Effector memory CD4-positive, alpha-beta T cell (primary cell): ENCODE measurements around the gene UHMK1.

Experiments used
- DNase-seq, 3 donors: peaks; one replicate each; pipeline ENCODE4 v3.0.0-alpha.2; 2020
- H3K27ac ChIP-seq: 2 replicates; pipeline ENCODE4 v1.7.0; 2013; ENCODE audit warnings: mild to moderate bottlenecking, low read length, moderate library complexity; ENCODE audit not compliant: insufficient read depth, poor library complexity, severe bottlenecking
- H3K27me3 ChIP-seq: replicated peaks from 2 replicates; pipeline ENCODE4 v1.7.0; 2013; ENCODE audit warnings: mild to moderate bottlenecking, low read length; ENCODE audit not compliant: insufficient read depth, control insufficient read depth, poor library complexity, severe bottlenecking
- H3K36me3 ChIP-seq: 2 replicates; pipeline ENCODE4 v1.7.0; 2013; ENCODE audit warnings: mild to moderate bottlenecking, low read length, moderate library complexity; ENCODE audit not compliant: control insufficient read depth, insufficient read depth
- H3K4me1 ChIP-seq: 2 replicates; pipeline ENCODE4 v1.7.0; 2013; ENCODE audit warnings: low read length, mild to moderate bottlenecking; ENCODE audit not compliant: control insufficient read depth, insufficient read depth, poor library complexity, severe bottlenecking
- H3K4me3 ChIP-seq: 2 replicates; pipeline ENCODE4 v1.7.0; 2013; ENCODE audit warnings: low read length, low read depth, mild to moderate bottlenecking; ENCODE audit not compliant: insufficient read depth, poor library complexity, severe bottlenecking
- H3K9me3 ChIP-seq: 2 replicates; pipeline ENCODE4 v1.7.0; 2013; ENCODE audit warnings: mild to moderate bottlenecking, low read length, moderate library complexity; ENCODE audit not compliant: control insufficient read depth

The UHMK1 gene

DNA sequence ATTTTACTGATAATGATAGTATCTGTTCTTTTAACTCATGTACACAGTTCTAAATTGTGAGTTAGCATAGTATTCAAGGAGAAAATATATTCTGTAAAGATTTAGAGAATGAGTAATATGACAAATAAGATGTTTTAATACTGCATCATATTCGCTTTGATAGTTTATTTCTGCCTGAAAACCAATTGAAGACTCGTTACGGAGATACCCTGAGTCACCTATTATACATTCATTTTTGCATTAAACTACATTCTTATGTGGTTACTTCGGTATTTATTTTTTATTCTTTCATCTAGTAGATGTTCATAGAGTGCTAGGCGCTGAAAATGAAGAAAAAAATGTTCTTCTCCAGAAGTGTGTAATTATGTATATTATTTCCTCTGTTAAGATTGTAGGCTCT, 5.3 kb downstream of the UHMK1 start:
- H3K4me3 ChIP-seq: no peak overlapping the region
- H3K4me1 ChIP-seq: peaks cover 9% of the 10 kb centered on the region
- no peaks in the 10 kb centered on the region for H3K9me3 ChIP-seq
- H3K27ac ChIP-seq: no peak overlapping the region
- no peak for DNase-seq
- peaks cover 51% of the 10 kb centered on the region for H3K36me3 ChIP-seq
- H3K27me3 ChIP-seq: no peaks in the 10 kb centered on the region

DNA sequence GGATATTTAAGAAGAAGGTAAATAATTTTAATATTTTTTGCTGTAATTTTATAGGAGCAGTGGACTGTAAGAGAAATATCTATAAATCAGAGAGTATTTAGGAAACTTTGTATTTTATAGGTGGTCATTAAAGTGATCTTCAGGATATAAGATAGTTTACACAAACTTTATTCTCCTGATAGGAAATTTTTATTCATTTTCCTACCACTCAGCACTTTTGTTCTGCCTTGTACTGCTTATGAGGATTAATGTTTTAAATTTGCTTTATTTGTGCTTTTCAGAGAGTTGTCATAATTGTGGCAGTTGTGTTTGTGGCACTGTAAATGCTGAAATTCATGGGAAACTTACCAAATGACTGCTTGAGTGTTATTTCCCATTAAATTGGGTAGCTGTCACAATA, 29.7 kb downstream of the UHMK1 start:
- no peaks in the 10 kb centered on the region for H3K9me3 ChIP-seq
- H3K36me3 ChIP-seq: peaks cover 28% of the 10 kb centered on the region
- H3K4me3 ChIP-seq: no peak overlapping the region
- no peaks in the 10 kb centered on the region for H3K27me3 ChIP-seq
- no peak overlapping the region for H3K27ac ChIP-seq
- H3K4me1 ChIP-seq: no peaks in the 10 kb centered on the region
- no peak for DNase-seq

DNA sequence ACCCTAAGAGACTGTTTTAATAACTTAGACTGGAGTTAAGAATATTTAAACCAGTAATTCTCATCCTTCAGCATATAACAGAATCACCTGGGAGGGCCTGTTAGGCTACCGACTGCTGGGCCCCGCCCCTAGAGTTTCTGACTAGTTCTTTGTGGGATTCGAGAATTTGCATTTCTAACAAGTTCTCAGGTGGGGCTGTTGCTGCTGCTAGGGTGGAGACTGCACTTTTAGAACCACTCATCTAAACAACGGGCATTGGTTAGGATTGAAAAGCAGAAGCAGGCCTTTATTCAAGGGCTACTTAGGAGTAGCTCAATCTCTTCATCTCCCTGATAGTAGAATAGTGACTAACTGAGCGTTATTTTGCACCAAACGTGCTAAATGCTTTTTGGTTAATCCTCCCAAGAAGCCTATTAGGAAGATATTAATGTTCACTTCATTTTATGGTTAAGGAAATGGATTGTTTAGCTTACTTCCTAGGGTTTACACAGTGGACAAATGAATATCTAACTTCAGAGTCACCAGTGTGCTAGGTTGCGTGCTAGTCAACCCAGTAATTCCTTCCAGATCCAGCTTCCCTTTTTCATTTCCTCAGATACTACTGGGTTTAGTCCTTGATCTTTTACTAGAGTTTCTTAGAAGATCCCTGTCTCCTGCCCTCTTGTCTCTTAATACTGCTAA, 32.8 kb downstream of the UHMK1 start:
- Histone ChIP-seq H3K27ac (no peak overlapping the region), H3K4me3 (no peak overlapping the region), H3K36me3 (no peaks in the 10 kb centered on the region), H3K4me1 (no peaks in the 10 kb centered on the region), H3K9me3 (no peaks in the 10 kb centered on the region), H3K27me3 (no peaks in the 10 kb centered on the region)
- DNase-seq: no peak

DNA sequence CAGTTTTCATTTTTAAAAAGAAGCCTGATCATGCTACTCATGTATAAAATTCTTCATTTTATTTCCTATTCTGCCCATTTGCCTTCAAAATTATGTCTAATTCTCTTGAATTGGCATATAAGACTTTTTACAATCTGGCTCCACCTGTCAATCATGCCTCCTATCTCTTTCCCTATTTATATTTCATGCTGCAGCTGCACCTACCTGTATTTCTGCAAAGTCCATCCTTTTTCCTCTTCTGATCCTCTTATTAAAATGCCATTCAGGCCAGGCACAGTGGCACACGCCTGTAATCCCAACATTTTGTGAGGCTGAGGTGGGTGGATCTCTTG, 33.3 kb downstream of the UHMK1 start:
- no peaks in the 10 kb centered on the region for H3K9me3 ChIP-seq
- DNase-seq: no peak
- H3K36me3 ChIP-seq: no peaks in the 10 kb centered on the region
- no peaks in the 10 kb centered on the region for H3K27me3 ChIP-seq
- no peaks in the 10 kb centered on the region for H3K4me1 ChIP-seq
- H3K27ac ChIP-seq: no peak overlapping the region
- H3K4me3 ChIP-seq: no peak overlapping the region

DNA sequence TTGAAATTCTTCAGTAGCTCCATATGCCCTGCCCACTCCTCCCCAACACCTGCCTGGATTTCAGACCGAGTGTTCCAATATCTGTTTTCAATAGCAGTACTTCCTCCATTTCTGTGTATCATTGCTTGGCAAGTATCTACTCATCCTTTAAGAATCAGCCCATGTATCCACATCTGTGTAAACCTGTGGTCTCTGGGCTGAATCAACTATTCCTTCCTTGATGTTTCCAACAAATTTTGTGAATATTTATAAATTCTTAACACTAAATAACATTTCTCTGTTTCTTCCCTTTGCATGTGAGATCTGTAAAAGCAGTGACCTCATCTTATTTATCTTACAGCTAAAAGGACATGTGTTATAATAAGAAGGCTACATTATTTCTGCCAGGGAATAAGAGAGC, 37.9 kb downstream of the UHMK1 start:
- Histone ChIP-seq H3K27ac (no peak overlapping the region), H3K4me3 (no peak overlapping the region), H3K4me1 (no peaks in the 10 kb centered on the region), H3K27me3 (no peaks in the 10 kb centered on the region), H3K36me3 (no peaks in the 10 kb centered on the region), H3K9me3 (no peaks in the 10 kb centered on the region)
- no peak for DNase-seq

DNA sequence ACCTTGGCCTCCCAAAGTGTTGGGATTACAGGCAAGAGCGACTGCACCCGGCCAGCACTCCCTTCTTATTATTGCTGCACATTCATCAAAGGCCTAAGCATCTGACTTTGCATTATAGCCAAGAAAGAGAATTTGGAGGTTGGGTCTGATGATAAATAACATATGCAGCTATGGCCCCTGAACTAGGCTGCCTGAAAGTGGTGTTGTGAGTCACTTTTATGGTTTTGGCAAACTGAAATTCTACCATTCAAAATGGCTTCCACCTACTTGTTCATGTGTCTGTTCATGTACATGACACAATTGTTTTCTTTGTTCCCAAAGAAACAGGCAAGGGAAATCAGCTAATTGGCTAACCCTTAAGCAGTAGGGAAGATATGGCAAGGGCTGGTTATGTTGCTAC, 38.9 kb downstream of the UHMK1 start:
- Histone ChIP-seq H3K27ac (no peak overlapping the region), H3K36me3 (no peaks in the 10 kb centered on the region), H3K4me1 (no peaks in the 10 kb centered on the region), H3K9me3 (no peaks in the 10 kb centered on the region), H3K4me3 (no peak overlapping the region), H3K27me3 (no peaks in the 10 kb centered on the region)
- no peak for DNase-seq

DNA sequence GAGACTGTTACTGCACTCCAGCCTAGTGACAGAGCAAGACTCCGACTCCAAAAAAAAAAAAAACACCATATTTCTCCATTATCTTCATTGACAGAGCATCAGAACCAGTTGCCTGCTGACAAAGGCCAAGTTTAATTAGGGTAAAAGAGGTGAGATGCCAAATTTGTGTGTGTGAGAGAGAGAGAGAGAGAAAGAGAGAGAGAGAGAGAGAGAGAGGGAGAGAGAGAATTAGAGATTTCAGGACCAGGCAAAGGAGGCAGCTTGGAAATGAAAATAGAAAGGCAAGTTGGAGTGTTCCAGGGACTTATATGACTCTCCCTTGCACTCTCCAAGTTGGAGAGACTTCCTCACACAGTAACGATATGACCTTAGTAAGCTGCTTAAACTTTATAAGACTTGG, 39.6 kb downstream of the UHMK1 start:
- Histone ChIP-seq H3K9me3 (no peaks in the 10 kb centered on the region), H3K4me1 (no peaks in the 10 kb centered on the region), H3K4me3 (no peak overlapping the region), H3K27ac (no peak overlapping the region), H3K36me3 (no peaks in the 10 kb centered on the region), H3K27me3 (no peaks in the 10 kb centered on the region)
- no peak for DNase-seq

DNA sequence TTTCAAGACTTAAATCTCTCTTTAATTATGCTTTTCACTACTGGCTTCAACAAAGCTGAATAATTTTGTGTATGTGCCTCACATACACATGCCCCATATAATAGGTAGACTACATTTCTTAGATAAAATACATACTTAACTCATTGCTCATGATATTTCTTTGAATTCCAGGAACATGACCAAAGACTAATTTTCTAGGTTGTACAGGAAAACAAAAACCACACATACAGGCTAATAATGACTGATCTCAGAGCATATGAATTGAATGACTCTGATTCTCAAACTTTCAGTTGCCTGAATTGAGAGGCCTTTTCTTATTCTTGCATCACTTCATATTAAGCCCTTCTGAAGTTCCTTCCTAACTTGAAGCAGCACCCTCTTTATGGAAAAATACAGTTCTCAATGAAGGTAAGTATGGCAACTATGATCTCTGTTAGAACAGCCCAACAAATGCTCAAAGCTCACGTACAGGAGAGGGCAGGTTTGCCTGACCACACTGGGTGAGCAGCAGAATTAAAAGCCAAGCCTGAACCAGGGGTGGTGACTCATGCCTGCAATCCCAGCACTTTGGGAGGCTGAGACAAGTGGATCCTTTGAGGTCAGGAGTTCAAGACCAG, 41.3 kb downstream of the UHMK1 start:
- Histone ChIP-seq H3K27me3 (no peaks in the 10 kb centered on the region), H3K27ac (no peak overlapping the region), H3K4me3 (no peak overlapping the region), H3K36me3 (no peaks in the 10 kb centered on the region), H3K9me3 (no peaks in the 10 kb centered on the region), H3K4me1 (no peaks in the 10 kb centered on the region)
- no peak for DNase-seq

DNA sequence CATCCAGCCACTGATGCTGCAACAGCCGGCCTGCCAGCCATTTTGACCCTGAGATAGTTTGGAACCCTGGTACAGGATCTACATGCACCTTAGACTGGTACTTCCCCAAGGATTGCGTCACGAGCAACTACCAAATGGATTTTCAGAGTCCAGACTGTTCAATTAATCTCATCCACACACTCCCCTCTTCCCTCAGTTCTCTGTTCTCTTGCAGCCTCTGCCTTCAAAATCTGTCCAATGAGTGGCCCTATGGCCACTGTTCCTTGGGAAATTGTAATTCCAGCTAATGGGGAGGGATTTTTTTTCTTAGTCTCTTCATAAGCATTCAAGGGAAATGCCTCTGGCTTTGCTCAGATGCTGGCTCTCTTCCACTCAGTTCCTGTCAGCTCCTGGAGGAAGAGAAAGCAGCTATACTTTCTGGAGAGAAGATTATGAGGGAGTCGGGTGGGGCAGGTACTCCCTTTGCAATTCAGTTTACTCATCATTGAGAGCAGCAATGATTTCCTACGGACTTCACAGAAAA, 44.1 kb downstream of the UHMK1 start:
- Histone ChIP-seq H3K27me3 (no peaks in the 10 kb centered on the region), H3K9me3 (no peaks in the 10 kb centered on the region), H3K27ac (no peak overlapping the region), H3K4me3 (no peak overlapping the region), H3K36me3 (no peaks in the 10 kb centered on the region), H3K4me1 (no peaks in the 10 kb centered on the region)
- no peak for DNase-seq

DNA sequence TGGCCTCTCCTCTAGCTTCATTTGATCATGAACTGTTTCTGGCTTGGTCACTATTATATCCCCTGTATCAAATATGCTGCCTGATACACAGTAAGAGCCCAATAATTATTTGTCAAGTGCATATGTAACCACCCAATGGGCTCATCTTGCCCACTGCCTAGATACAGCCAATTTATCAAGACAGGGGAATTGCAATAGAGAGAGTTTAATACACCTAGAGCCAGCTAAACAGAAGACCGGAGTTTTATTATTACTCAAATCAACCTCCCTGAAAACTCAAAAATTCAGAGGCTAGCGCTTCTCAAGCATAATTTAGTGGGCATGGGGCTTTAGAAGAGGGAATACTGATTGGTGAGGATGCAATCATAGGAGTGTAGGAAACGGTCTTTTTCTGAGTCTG, 45.6 kb downstream of the UHMK1 start:
- no peak overlapping the region for H3K27ac ChIP-seq
- H3K36me3 ChIP-seq: no peaks in the 10 kb centered on the region
- no peak overlapping the region for H3K4me3 ChIP-seq
- no peaks in the 10 kb centered on the region for H3K9me3 ChIP-seq
- no peaks in the 10 kb centered on the region for H3K4me1 ChIP-seq
- no peak for DNase-seq
- H3K27me3 ChIP-seq: no peaks in the 10 kb centered on the region
